GM12878 (cell line): ENCODE measurements around the gene IFIH1.

ENCODE experiments used
- CHD2 ChIP-seq: IDR thresholded peaks from 2 replicates; pipeline ENCODE4 v1.6.1; 2011; ENCODE audit warnings: low read depth, low read length, improper control_type of control experiment, borderline replicate concordance
- FOS ChIP-seq: IDR thresholded peaks from 3 replicates; pipeline ENCODE4 v1.6.1; 2011; ENCODE audit warnings: borderline replicate concordance; ENCODE audit not compliant: insufficient read length; ENCODE audit errors: extremely low read depth
- SRF ChIP-seq, 2 experiments: IDR thresholded peaks; 2 replicates each; pipeline ENCODE4 v1.6.1; 2011; ENCODE audit warnings: low read depth in 2 of 2, low read length in 2 of 2, mild to moderate bottlenecking in 1 of 2, moderate library complexity in 1 of 2
- ZZZ3 ChIP-seq: IDR thresholded peaks from 2 replicates; pipeline ENCODE4 v1.6.1; 2011; ENCODE audit warnings: low read depth; ENCODE audit not compliant: control insufficient read depth, insufficient read length

GRCh38 chr2:162244541-162245031 lies 73.9 kb downstream of the IFIH1 start:
- TF ChIP-seq FOS = no peak
- no peak for TF ChIP-seq SRF (IDR thresholded peaks at IDR 0.05; ENCODE audit: low read depth in 2 of 2, low read length in 2 of 2)
- TF ChIP-seq ZZZ3 = no peak
- TF ChIP-seq CHD2 = no peak
